Measurements from ENCODE around the gene PVRIG.
"Not testable (repeated sequence)": the region's sequence is repeated elsewhere in the genome, so short reads cannot be mapped to it uniquely, and the experiment has no call there.

The PVRIG gene

DNA sequence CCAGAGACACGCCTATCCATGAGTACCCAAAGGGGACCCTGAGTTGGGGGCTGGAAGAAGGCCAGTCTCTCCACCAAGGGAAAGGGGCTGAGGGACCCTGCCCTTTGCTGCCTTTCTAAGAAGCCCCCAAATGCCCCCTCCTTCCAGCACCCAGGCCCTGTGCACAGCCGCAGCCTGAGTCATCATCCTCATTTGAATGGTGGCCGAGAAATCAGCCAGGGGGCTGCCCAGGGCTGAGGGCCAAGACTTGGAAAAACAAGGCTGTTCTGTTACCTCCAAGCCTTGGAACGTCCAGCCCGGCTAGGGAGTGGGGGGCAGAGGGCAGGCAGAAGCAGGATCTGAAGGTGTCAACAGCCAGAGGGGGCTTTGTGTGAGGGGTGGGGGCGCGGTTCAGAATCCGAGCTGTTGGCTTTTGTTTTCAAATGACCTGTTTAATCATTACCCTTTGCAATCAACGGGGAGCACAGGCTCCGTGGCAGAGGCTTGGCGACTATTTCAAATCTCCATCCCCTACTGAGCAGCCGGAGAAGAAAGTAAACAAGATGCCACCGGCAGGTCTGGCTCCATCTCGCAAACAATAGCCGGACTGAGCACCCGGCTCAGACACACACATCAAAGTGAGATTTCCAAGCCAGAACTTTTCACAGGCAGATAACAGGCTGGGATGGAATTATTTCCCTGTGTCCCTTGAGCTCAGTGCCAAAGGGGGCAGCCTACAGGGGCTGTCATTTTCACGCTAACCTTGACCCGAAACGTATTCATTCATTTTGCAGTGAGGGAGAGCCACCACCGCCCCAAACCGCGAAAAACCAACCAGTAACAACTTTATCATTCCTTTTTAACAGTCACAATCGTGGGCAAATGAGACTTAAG lies 50.5 kb downstream of the PVRIG start:
- not testable (repeated sequence) for DNase-seq (ENCODE audit: low read depth in 1 of 2, low spot score in 1 of 2)
